ENCODE measurements around the gene MATN3. TPM values are rescaled to one million over a fixed set of nuclear protein-coding genes. Genes with fewer than 3 reads are reported as not detected.

Gene MATN3
- total and polyA plus RNA-seq, 4 donors, result 0.05 to 0.10 (median 0.08) TPM; not detected in 1

- no peak for TF ChIP-seq FOXA2 (IDR thresholded peaks at IDR 0.05)
- no peak for TF ChIP-seq MAX (IDR thresholded peaks at IDR 0.05)
- no peak for TF ChIP-seq EGR1 (IDR thresholded peaks at IDR 0.05; ENCODE audit: low read depth in 2 of 2)
- no peak for TF ChIP-seq JUND (IDR thresholded peaks at IDR 0.05)
- no peak for TF ChIP-seq HNF4A (conservative IDR thresholded peaks at IDR 0.05)
- TF ChIP-seq, protein P1, sequence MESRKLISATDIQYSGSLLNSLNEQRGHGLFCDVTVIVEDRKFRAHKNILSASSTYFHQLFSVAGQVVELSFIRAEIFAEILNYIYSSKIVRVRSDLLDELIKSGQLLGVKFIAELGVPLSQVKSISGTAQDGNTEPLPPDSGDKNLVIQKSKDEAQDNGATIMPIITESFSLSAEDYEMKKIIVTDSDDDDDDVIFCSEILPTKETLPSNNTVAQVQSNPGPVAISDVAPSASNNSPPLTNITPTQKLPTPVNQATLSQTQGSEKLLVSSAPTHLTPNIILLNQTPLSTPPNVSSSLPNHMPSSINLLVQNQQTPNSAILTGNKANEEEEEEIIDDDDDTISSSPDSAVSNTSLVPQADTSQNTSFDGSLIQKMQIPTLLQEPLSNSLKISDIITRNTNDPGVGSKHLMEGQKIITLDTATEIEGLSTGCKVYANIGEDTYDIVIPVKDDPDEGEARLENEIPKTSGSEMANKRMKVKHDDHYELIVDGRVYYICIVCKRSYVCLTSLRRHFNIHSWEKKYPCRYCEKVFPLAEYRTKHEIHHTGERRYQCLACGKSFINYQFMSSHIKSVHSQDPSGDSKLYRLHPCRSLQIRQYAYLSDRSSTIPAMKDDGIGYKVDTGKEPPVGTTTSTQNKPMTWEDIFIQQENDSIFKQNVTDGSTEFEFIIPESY (IDR thresholded peaks at IDR 0.05), result no peak
- no peak for TF ChIP-seq RAD21 (IDR thresholded peaks at IDR 0.05)
- no peak for TF ChIP-seq YY1 (IDR thresholded peaks at IDR 0.05)
- TF ChIP-seq TAF1 (conservative IDR thresholded peaks at IDR 0.05), result no peak
- no peak for TF ChIP-seq GABPA (IDR thresholded peaks at IDR 0.05 in 1 of 2, conservative IDR thresholded peaks at IDR 0.05 in 1 of 2)
- TF ChIP-seq CTCF (IDR thresholded peaks at IDR 0.05; ENCODE audit: low read depth, low read length, missing input control), result no peak
- no peak for TF ChIP-seq REST (IDR thresholded peaks at IDR 0.05)
- TF ChIP-seq, protein P2, sequence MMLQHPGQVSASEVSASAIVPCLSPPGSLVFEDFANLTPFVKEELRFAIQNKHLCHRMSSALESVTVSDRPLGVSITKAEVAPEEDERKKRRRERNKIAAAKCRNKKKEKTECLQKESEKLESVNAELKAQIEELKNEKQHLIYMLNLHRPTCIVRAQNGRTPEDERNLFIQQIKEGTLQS (IDR thresholded peaks at IDR 0.05), result no peak
- no peak for TF ChIP-seq NR2F2 (IDR thresholded peaks at IDR 0.05)
- no peak for TF ChIP-seq RXRA (IDR thresholded peaks at IDR 0.05)
- no peak for TF ChIP-seq SP1 (IDR thresholded peaks at IDR 0.05)
- TF ChIP-seq FOXA1 (IDR thresholded peaks at IDR 0.05), result no peak
- no peak for TF ChIP-seq HNF4G (IDR thresholded peaks at IDR 0.05)
- Histone ChIP-seq H3K4me3 (ENCODE audit: low read depth in 1 of 3, low read length in 3 of 3) (no peak overlapping the region), H3K4me1 (ENCODE audit: control insufficient read depth in 4 of 4, insufficient read depth in 4 of 4, low read length in 3 of 4) (peaks cover 0 to 8% (median 0%) of the 10 kb centered on the region in 4 donors), H3K9me3 (ENCODE audit: control insufficient read depth in 4 of 4, low read length in 3 of 4) (no peaks in the 10 kb centered on the region), H3K9ac (ENCODE audit: low read depth in 1 of 2, low read length in 2 of 2) (no peak overlapping the region), H3K27ac (ENCODE audit: low read depth in 1 of 2, low read length in 2 of 2) (no peak overlapping the region), H3K36me3 (ENCODE audit: control insufficient read depth in 4 of 4, insufficient read depth in 3 of 4, low read depth in 1 of 4, low read length in 3 of 4) (peaks cover 11 to 70% (median 63%) of the 10 kb centered on the region in 4 donors), H3K27me3 (ENCODE audit: control insufficient read depth in 4 of 4, insufficient read depth in 4 of 4, low read length in 3 of 4) (no peaks in the 10 kb centered on the region)
- DNase-seq (ENCODE audit: low spot score), result no peak
- WGBS, result 94% methylated on average over 2 of the region's 2 CpGs
Measured at GRCh38 chr2:20037660-20038059, 25.2 kb upstream of the MATN3 start.

Data from liver (tissue), 9 donors.